Neural cell (in vitro differentiated cells): Measurements from ENCODE around the gene TSSC4. TPM values are rescaled to one million over a fixed set of nuclear protein-coding genes. Genes with fewer than 3 reads are reported as not detected.

Experiments
- H2AFZ ChIP-seq: fragments of 200-600, 300-800 bp; sonication (generic), shearing (Covaris generic); 2 replicates; pipeline ENCODE4 v1.6.0; 2014; ENCODE audit warnings: low read depth, mild to moderate bottlenecking, antibody characterized with exemption, low read length, moderate library complexity
- H3F3A ChIP-seq: fragments of 200-600 bp; shearing (Covaris generic); 2 replicates; pipeline ENCODE4 v1.6.1; 2016; ENCODE audit warnings: mild to moderate bottlenecking, moderate library complexity, mixed read lengths, antibody characterized with exemption, low read length; ENCODE audit not compliant: insufficient read depth, poor library complexity, severe bottlenecking
- H3K27ac ChIP-seq: fragments of 200-600, 300-800 bp; sonication (generic), shearing (Covaris generic); 2 replicates; pipeline ENCODE4 v1.5.1; 2014; ENCODE audit warnings: mild to moderate bottlenecking, low read length, moderate library complexity
- H3K27me3 ChIP-seq: fragments of 300-800, 200-600 bp; sonication (generic), shearing (Covaris generic); 2 replicates; pipeline ENCODE4 v1.6.0; 2014; ENCODE audit warnings: mild to moderate bottlenecking, low read depth, low read length, moderate library complexity; ENCODE audit not compliant: insufficient read depth
- H3K36me3 ChIP-seq: fragments of 300-800, 200-600 bp; sonication (generic), shearing (Covaris generic); 2 replicates; pipeline ENCODE4 v1.5.1; 2014; ENCODE audit warnings: mild to moderate bottlenecking, antibody characterized with exemption, low read length, moderate library complexity; ENCODE audit not compliant: insufficient read depth
- H3K4me2 ChIP-seq: fragments of 300-800, 200-600 bp; sonication (generic), shearing (Covaris generic); 2 replicates; pipeline ENCODE4 v1.6.0; 2014; ENCODE audit warnings: mild to moderate bottlenecking, low read length
- H3K4me3 ChIP-seq: fragments of 300-800, 200-600 bp; sonication (generic), shearing (Covaris generic); 2 replicates; pipeline ENCODE4 v1.5.1; 2014; ENCODE audit warnings: mild to moderate bottlenecking, low read length, moderate library complexity
- H3K79me2 ChIP-seq: fragments of 200-600 bp; shearing (Covaris generic); replicated peaks from 2 replicates; pipeline ENCODE4 v1.6.0; 2014; ENCODE audit warnings: mild to moderate bottlenecking, low read length, moderate library complexity; ENCODE audit not compliant: insufficient read depth
- H3K9ac ChIP-seq: fragments of 300-800, 200-600 bp; sonication (generic), shearing (Covaris generic); 2 replicates; pipeline ENCODE4 v1.6.1; 2016; ENCODE audit warnings: mild to moderate bottlenecking, low read length, mixed read lengths
- H3K9me2 ChIP-seq: fragments of 200-600 bp; shearing (Covaris generic); 2 replicates; pipeline ENCODE4 v1.6.1; 2016; ENCODE audit warnings: mild to moderate bottlenecking, low read length, mixed read lengths; ENCODE audit not compliant: insufficient read depth
- H3K9me3 ChIP-seq: fragments of 200-600, 300-800 bp; sonication (generic), shearing (Covaris generic); 2 replicates; pipeline ENCODE4 v1.6.1; 2016; ENCODE audit warnings: mild to moderate bottlenecking, mixed run types, low read length, moderate library complexity, mixed read lengths
- H4K20me1 ChIP-seq: fragments of 200-600 bp; shearing (Covaris generic); 2 replicates; pipeline ENCODE4 v1.6.1; 2016; ENCODE audit warnings: mild to moderate bottlenecking, mixed run types; ENCODE audit not compliant: insufficient read depth
- EP300 ChIP-seq: fragments of 450-650 bp; conservative IDR thresholded peaks from 2 replicates; pipeline ENCODE4 v1.6.1; 2014; ENCODE audit warnings: antibody characterized with exemption, mild to moderate bottlenecking, moderate library complexity; ENCODE audit not compliant: poor library complexity, severe bottlenecking
- EZH2 ChIP-seq: fragments of 200-600, 300-800 bp; shearing (Covaris generic), sonication (generic); IDR thresholded peaks from 2 replicates; pipeline ENCODE4 v1.6.1; 2014; ENCODE audit warnings: antibody characterized with exemption, low read length, borderline replicate concordance, mild to moderate bottlenecking; ENCODE audit not compliant: insufficient read depth, poor library complexity, severe bottlenecking
- MXI1 ChIP-seq: fragments of 450-650 bp; conservative IDR thresholded peaks from 2 replicates; pipeline ENCODE4 v1.6.1; 2014; ENCODE audit warnings: antibody characterized with exemption, mild to moderate bottlenecking; ENCODE audit not compliant: poor library complexity, severe bottlenecking
- POLR2AphosphoS5 ChIP-seq: IDR thresholded peaks from 2 replicates; pipeline ENCODE4 v1.6.1; 2012
- RAD21 ChIP-seq: fragments of 450-650 bp; conservative IDR thresholded peaks from 2 replicates; pipeline ENCODE4 v1.6.1; 2014; ENCODE audit warnings: antibody characterized with exemption, mild to moderate bottlenecking, moderate library complexity
- SMC3 ChIP-seq: fragments of 450-650 bp; conservative IDR thresholded peaks from 2 replicates; pipeline ENCODE4 v1.6.1; 2014; ENCODE audit warnings: antibody characterized with exemption, mild to moderate bottlenecking, moderate library complexity; ENCODE audit not compliant: poor library complexity
- TAF1 ChIP-seq: IDR thresholded peaks from 2 replicates; pipeline ENCODE4 v1.6.1; 2012; ENCODE audit warnings: low read depth
- polyA plus RNA-seq: library from polyadenylated mRNA; depleted of rRNA; stranded (reverse); fragments of >200 nt; gene quantifications from 2 replicates; pipeline ENCODE4 v1.2.3, GENCODE V29; 2014
- TF ChIP-seq, protein P1 (sequence below): IDR thresholded peaks from 2 replicates; pipeline ENCODE4 v1.6.1; 2012; ENCODE audit warnings: borderline replicate concordance
- TF ChIP-seq, protein P2 (sequence below): fragments of 450-650 bp; IDR thresholded peaks from 2 replicates; pipeline ENCODE4 v1.5.1; 2014; ENCODE audit warnings: antibody characterized with exemption, mild to moderate bottlenecking, moderate library complexity; ENCODE audit not compliant: poor library complexity, severe bottlenecking

The TSSC4 gene
- polyA plus RNA-seq, 1 donor from 2014 or later: 54.3 TPM

DNA sequence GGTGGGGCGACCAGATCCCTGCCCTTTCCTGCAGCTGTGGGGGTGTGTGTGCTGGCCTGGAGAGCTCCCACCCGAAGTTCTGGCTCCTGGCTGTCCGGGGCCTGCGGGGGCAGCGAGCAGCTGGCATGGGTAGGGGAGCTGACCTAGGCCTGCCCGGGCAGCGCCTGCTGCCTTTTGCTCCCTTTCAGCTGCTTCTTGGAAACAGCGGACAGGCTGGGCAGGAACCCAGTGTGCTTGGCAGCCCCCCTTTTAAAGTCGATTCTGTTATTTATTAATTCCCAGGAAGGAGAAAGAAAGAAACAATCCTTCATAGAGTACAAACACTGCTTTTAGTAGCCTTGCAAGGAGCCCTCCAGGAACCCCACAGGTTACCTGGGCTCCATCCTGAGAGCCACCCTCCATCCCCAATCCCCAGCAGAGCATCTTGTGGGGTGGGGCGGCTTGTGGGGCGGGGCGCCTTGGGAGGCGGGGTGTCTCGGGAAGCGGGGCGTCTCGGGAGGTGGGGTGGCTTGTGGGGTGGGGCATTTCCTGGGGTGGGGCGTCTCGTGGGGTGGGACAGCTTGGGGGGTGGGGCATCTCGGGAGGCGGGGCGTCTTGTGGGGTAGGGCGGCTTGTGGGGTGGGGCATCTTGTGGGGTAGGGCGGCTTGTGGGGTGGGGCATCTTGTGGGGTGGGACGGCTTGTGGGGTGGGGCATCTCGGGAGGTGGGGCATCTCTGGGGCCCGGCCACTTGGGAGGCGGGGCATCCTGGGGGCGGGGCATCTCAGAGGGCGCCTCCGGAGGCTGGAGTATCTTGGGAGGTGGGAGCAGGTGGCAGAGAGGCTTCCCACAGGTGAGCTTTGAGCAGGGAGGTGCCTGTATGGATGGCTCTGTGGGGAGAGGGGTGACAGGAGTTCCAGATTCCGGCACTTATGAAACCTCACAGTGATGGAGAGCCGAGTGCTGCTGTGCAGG lies 16.4 kb upstream of the TSSC4 start:
- no peaks in the 10 kb centered on the region for H3K27me3 ChIP-seq
- no peaks in the 10 kb centered on the region for H4K20me1 ChIP-seq
- H3F3A ChIP-seq: no peaks in the 10 kb centered on the region
- peaks cover 34% of the 10 kb centered on the region for H3K79me2 ChIP-seq
- no peak overlapping the region for H3K27ac ChIP-seq
- H3K36me3 ChIP-seq: no peaks in the 10 kb centered on the region
- H2AFZ ChIP-seq: no peak overlapping the region
- H3K4me3 ChIP-seq: no peak overlapping the region
- H3K9me2 ChIP-seq: no peaks in the 10 kb centered on the region
- TF ChIP-seq EP300 (no peak), EZH2 (no peak), SMC3 (no peak), TAF1 (no peak), POLR2AphosphoS5 (no peak), MXI1 (no peak), RAD21 (no peak)
- TF ChIP-seq, protein P1, sequence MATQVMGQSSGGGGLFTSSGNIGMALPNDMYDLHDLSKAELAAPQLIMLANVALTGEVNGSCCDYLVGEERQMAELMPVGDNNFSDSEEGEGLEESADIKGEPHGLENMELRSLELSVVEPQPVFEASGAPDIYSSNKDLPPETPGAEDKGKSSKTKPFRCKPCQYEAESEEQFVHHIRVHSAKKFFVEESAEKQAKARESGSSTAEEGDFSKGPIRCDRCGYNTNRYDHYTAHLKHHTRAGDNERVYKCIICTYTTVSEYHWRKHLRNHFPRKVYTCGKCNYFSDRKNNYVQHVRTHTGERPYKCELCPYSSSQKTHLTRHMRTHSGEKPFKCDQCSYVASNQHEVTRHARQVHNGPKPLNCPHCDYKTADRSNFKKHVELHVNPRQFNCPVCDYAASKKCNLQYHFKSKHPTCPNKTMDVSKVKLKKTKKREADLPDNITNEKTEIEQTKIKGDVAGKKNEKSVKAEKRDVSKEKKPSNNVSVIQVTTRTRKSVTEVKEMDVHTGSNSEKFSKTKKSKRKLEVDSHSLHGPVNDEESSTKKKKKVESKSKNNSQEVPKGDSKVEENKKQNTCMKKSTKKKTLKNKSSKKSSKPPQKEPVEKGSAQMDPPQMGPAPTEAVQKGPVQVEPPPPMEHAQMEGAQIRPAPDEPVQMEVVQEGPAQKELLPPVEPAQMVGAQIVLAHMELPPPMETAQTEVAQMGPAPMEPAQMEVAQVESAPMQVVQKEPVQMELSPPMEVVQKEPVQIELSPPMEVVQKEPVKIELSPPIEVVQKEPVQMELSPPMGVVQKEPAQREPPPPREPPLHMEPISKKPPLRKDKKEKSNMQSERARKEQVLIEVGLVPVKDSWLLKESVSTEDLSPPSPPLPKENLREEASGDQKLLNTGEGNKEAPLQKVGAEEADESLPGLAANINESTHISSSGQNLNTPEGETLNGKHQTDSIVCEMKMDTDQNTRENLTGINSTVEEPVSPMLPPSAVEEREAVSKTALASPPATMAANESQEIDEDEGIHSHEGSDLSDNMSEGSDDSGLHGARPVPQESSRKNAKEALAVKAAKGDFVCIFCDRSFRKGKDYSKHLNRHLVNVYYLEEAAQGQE: no peak
- TF ChIP-seq, protein P2, sequence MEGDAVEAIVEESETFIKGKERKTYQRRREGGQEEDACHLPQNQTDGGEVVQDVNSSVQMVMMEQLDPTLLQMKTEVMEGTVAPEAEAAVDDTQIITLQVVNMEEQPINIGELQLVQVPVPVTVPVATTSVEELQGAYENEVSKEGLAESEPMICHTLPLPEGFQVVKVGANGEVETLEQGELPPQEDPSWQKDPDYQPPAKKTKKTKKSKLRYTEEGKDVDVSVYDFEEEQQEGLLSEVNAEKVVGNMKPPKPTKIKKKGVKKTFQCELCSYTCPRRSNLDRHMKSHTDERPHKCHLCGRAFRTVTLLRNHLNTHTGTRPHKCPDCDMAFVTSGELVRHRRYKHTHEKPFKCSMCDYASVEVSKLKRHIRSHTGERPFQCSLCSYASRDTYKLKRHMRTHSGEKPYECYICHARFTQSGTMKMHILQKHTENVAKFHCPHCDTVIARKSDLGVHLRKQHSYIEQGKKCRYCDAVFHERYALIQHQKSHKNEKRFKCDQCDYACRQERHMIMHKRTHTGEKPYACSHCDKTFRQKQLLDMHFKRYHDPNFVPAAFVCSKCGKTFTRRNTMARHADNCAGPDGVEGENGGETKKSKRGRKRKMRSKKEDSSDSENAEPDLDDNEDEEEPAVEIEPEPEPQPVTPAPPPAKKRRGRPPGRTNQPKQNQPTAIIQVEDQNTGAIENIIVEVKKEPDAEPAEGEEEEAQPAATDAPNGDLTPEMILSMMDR: no peak
- H3K4me2 ChIP-seq: no peak overlapping the region
- no peak overlapping the region for H3K9ac ChIP-seq
- peaks cover 2% of the 10 kb centered on the region for H3K9me3 ChIP-seq

DNA sequence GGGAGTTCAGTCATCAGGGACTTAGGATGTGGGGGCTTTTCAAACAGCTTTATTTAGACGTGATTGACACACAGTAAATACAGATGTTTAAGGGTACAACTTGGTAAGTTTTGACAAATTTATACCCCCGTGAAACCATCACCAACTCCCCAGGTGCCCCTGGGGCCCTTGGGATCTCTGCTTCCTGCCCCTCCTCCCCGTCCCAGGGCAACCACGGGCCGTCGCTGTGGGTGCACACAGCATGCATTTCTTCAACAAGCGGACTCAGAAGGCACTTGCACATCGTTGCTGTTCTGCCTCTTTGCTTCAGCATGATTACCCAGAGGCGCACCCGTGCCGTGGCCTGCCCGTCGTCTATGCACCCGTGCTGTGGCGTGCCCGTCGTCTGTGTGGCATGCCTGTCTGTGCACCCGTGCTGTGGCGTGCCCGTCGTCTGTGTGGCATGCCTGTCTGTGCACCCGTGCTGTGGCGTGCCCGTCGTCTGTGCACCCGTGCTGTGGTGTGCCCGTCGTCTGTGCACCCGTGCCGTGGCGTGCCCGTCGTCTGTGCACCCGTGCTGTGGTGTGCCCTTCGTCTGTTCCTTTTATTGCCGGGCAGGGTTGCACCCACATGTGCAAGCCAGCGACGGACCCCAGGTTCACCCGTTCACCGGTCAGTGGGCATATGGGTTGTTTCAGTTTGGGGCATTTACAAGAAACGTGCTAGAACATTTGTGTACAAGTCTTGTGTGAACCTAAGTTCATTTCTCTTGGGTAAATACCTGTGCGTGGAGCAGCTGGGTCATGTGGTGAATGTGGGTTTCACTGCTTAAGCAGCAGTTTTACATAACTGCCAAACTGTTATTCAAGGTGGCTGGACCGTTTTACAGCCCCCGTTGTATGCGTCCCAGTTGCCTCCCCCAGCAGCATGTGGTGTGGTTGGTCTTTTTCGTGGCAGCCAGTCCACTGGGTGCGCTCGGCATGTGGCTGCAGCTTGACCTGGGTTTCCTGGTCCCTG lies 15.1 kb upstream of the TSSC4 start:
- no peaks in the 10 kb centered on the region for H4K20me1 ChIP-seq
- H2AFZ ChIP-seq: no peak overlapping the region
- peaks cover 24% of the 10 kb centered on the region for H3K79me2 ChIP-seq
- no peak overlapping the region for H3K4me2 ChIP-seq
- TF ChIP-seq EP300 (no peak), POLR2AphosphoS5 (no peak), RAD21 (no peak), EZH2 (no peak)
- TF ChIP-seq, protein P2: no peak
- no peak overlapping the region for H3K4me3 ChIP-seq
- peaks cover 2% of the 10 kb centered on the region for H3K9me3 ChIP-seq
- no peaks in the 10 kb centered on the region for H3K27me3 ChIP-seq
- H3K9ac ChIP-seq: no peak overlapping the region
- H3K27ac ChIP-seq: no peak overlapping the region
- no peaks in the 10 kb centered on the region for H3K9me2 ChIP-seq
- H3F3A ChIP-seq: no peaks in the 10 kb centered on the region
- no peaks in the 10 kb centered on the region for H3K36me3 ChIP-seq
